HG02981 (cell line): ENCODE data around the gene LBH.
"Not testable (repeated sequence)": the region's sequence is repeated elsewhere in the genome, so short reads cannot be mapped to it uniquely, and the experiment has no call there.

Experiments used
- ATAC-seq: cut with Tn5 transposase; IDR thresholded peaks from one replicate; pipeline ENCODE4 v1.9.1; 2021; ENCODE audit warnings: mild to moderate bottlenecking, moderate library complexity; ENCODE audit not compliant: unreplicated experiment

The LBH gene

GRCh38 chr2:30255466-30256408, 24.4 kb downstream of the LBH start:
- no peak for ATAC-seq

- ATAC-seq: no peak
Observed at GRCh38 chr2:30257266-30258214, 26.2 kb downstream of the LBH start.

DNA sequence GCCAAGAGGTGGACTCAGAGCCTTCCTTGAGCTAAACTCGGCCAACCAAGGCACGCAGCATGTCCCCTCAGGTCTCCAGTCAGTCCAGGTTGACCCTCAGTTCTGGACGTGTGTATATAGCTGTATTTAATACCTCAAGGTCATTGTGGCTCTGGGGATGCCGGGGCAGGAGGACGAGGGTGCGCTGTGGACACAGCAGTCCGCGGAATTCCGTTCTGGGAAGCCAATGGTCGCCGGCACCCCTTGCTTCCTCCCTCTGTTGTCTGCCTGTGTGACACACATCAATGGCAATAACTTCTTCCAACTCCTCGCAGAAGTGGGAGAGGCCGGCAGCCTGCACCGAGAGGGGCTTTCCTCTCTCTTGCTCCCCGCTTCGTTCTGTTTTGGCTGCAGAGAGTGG, 27.7 kb downstream of the LBH start:
- no peak for ATAC-seq

- ATAC-seq: no peak
Observed at GRCh38 chr2:30259827-30260679, 28.7 kb downstream of the LBH start.

DNA sequence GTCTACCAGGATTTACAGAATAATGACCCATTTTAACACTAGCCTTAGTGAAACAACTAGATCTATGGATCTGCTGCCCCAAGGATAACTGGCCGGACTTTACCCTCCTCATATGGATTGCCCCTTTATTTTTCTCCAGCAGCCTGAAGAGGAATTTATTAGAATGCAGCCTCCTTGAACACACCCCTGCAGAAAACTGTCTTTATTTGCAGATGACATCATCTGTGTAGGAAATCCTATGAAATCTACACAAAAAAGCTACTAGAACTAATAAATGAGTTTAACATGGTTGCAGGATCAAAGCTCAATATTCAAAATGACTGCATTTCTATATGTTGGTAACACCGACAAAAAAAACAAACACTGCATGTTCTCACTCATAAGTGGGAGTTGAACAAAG, 29.6 kb downstream of the LBH start:
- ATAC-seq: no peak

DNA sequence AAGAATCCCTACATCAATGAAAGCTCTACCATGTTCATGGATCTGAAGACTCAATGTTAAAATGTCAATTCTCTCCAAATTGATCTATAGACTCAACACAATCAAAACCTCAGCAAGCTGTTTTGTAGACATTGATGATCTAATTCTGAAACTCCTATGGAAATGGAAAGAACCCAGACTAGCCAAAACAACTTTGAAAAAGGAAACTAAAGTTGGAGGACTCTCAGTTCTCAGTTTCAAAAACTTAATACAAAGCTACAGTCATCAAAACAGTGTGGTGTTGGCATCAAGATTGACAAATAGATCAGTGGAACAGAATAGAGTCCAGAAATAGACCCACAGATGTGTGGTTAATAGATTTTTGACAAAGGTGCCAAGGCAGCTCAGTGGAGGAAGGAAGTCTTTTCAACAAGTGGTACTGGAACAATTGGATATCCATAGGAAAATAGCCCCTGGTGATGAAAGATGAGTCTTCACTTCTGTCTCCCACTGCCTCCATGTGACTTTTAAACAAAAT, 30.4 kb downstream of the LBH start:
- no peak for ATAC-seq

DNA sequence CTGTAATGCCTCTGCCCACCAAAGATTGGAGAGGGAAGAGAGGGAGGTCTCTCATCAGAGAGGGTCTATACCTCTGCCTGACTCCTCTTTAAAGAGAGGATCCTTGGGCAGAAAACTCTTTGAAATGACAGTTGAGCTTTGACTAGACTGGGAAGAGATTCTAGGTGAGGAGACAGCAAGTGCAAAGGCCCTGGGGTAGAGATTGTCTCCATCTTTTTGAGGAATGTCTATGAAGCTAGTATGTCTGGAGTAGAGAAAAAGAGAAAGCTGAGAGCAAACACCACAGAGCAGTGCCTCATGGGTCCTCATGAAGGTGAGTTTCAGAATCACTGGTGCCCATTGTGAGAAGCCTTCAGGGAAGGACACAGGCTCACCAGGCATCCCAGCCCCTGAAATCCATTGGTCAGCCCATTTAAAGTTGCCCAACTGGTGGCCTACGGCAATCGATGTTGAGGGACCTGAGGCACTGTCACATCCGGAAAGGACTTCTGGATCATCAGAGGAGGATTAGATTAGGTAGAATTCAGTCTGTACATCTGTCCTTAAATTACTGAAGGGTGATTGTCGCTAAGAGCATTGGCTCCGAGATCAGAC, 31.5 kb downstream of the LBH start:
- ATAC-seq: no peak

GRCh38 chr2:30264274-30264673, 32.9 kb downstream of the LBH start:
- no peak for ATAC-seq

DNA sequence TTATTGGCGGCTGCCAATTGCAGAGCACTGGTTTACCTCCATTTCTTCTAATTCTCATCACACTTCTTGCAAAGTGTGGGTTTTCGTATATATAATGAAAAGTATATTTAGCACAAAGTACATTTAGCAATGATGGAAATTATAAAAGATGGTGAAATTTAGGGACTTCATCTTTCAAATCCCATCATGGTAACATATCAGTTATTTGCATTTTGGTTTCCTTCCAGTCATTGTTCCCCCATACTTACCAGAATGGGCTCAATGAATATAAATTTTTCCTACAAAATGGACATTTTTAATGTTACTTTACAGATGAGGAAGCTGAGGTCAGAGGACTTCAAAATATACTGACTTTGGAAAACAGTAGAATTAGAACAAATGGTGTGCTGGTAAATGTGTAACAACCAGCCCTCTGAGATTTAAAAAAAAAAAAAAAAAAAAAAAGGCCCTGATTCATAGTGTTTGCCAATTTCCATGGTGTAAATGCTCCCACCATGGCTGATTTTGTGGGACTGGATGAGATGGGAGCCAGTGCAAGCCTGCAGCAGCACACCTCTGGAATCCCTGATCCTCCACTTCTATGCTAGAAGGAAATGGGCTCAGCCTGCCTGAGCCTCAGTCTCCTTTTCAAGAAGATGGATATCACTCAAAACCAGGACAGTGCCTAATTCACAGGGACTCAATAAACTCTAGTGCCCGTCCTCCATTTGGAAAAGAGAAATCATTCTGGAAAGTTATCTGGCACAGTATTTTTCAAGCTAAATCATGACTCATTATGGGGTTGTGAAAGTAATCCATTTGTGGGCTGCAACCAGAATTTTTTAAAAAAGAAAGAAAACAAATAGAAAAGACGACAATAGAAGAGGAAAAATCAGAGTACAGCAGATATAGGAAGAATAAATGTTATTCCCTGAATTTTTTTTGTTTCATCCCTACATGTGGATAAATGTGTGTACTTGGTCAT, 34.0 kb downstream of the LBH start:
- ATAC-seq: no peak

GRCh38 chr2:30266051-30266621, 34.8 kb downstream of the LBH start:
- ATAC-seq: no peak

DNA sequence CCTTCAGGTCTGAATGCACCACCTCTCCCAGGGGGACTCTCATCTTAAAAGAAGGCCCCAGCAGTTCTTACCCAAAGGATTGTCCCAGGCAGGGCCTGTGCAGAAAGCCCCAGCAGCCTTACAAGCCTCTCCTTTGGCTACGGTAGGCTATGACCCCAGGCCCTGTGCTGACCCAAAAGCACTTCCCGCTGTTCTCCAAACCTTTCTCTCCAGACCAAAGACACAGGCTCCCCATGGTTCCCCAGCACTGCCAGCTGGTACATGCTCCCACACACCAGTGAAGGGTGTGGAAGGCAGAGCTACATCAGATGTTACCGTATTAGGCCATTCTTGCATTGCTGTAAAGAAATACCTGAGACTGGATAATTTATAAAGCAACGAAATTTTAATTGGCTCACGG, 35.4 kb downstream of the LBH start:
- ATAC-seq: no peak

DNA sequence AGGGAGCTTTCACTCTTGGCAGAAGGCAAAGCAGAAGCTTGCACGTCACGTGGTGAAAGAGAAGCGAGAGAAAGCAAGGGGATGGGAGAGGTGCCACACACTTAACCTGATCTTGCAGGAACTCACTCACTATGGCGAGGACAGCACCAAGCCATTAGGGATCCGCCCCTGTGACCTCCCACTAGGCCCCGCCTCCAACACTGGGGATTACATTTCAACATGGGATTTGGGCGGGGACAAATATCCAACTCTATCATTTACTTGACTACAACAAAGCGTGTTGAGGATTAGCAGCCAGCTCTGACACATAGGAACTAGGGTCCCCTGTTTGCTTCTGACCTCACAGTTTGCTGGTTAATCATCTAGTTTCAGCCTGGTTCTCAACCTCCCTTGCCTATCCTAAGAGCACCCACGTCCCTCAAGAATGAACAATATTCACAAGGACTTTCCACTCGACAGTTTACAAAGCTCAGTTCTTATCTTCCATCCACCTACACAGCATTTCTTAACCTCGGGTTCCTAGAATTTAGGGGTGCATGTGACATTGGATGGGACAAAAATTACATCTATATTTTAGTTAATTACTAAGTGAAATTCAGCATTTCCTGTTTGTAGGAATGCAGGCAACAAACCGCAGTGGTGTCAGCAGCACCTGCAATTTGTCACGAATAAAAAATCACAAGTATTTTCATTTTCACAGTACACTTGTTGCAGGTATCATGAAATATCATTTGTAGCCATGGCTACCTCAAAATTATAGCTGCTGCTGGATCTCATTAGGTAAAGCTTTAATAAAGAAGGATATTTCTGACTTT, 36.0 kb downstream of the LBH start:
- ATAC-seq: no peak

GRCh38 chr2:30268296-30268871, 37.0 kb downstream of the LBH start:
- no peak for ATAC-seq

DNA sequence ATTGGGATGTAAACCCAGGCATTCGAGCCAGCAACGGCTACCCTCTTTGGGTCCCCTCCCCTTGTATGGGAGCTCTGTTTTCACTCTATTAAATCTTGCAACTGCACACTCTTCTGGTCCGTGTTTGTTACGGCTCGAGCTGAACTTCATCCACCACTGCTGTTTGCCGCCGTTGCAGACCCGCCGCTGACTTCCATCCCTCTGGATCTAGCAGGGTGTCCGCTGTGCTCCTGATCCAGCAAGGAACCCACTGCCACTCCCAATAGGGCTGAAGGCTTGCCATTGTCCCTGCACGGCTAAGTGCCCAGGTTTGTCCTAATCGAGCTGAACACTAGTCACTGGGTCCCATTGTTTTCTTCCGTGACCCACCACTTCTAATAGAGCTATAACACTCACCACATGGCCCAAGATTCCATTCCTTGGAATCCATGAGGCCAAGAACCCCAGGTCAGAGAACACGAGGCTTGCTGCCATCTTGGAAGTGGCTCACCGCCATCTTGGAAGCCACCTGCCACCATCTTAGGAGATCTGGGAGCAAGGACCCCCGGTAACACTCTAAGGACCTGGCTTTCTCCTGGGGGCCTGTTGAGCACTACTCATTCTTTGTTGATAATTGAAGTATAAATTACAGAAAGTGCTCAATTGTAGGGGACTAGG, 37.9 kb downstream of the LBH start:
- not testable (repeated sequence) for ATAC-seq

DNA sequence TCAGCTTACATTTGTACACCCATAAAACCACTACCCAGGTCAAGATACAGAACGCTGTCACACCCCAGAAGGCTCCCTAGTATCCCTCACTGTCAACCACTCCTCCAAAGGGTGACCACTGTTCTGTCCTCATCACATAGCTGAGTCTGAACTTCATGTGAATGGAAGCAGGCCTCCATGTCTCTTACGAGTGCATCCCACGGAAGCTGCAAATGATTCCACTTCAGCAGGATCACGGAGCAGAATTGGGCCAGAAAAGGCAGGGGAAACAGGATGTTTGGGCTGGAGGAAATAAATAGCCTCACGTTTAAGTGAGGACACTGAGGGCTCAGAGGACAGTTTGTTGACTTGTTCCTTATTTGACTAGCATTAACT, 38.4 kb downstream of the LBH start:
- ATAC-seq: no peak

GRCh38 chr2:30270166-30270565, 38.8 kb downstream of the LBH start:
- no peak for ATAC-seq

- ATAC-seq: no peak
Observed at GRCh38 chr2:30271301-30271700, 40.0 kb downstream of the LBH start.
